Activated CD8-positive, alpha-beta memory T cell treated with anti-CD3 and anti-CD28 coated beads for 4 hours (primary cell): Measurements from ENCODE around the gene GJA10.

Experiments used
- DNase-seq, 2 donors: peaks; one replicate each; pipeline ENCODE4 v3.0.0-alpha.2; 2020; ENCODE audit warnings: low read depth in 2 of 2

GJA10 gene

DNA sequence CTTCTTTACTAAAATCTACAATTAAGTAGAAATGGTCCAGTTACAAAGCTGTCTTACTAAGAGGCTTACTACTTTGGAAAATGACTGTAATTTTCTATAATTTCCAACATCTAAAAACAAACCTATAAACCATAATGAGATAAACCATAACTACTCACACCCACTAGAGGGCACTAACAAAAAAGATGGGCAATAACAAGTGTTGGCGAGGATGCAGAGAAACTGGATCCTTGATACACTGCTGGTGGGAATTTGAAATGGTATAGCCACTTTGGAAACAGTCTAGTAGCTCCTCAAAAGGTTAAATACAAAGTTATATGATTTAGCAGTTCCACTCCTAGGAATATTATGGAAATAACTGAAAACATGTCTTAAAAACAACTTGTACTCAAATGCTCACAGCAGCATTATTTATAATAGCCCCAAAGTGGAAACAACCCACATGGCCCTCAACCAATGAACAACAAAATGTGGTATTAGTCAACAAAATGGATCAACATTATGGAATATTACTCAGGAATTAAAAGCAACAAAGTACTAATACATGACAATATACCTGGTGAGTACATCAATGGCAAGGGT lies 50.6 kb downstream of the GJA10 start:
- no peak for DNase-seq
